B cell (primary cell): ENCODE measurements around the gene PDGFC. TPM values are rescaled to one million over a fixed set of nuclear protein-coding genes. Genes with fewer than 3 reads are reported as not detected.

ENCODE experiments used
- ATAC-seq: fragments of 200-7000 bp; cut with Tn5 transposase; one replicate; pipeline ENCODE4 v1.10.0; 2021; ENCODE audit warnings: low read depth, mild to moderate bottlenecking, moderate number of reproducible peaks, moderate library complexity
- CTCF ChIA-PET: fragments of 350-600 bp; sonication (Branson Sonifier 250); formaldehyde crosslinking; loops from one replicate; lab custom pipeline; 2021; ENCODE audit warnings: antibody characterized with exemption, inconsistent platforms; lab: Charles Lee
- POLR2A ChIA-PET: fragments of 350-600 bp; sonication (Branson Sonifier 250); formaldehyde crosslinking; loops from one replicate; lab custom pipeline; 2021; ENCODE audit warnings: antibody characterized with exemption; lab: Charles Lee
- DNase-seq: peaks from one replicate; pipeline ENCODE4 v3.0.0; 2013
- H2AFZ ChIP-seq: 2 replicates; pipeline ENCODE4 v1.6.1; 2012; ENCODE audit warnings: mild to moderate bottlenecking, low read depth, low read length; ENCODE audit not compliant: insufficient read depth, poor library complexity, severe bottlenecking
- H3K27ac ChIP-seq, 2 donors: 1 replicate in 1 of 2; 2 replicates in 1 of 2; pipeline ENCODE4 v1.5.1; 2012 to 2013; ENCODE audit warnings: low read length in 2 of 2, mild to moderate bottlenecking in 2 of 2, moderate library complexity in 1 of 2
- H3K27me3 ChIP-seq, 4 experiments: fragments of 200-600 bp in 1 of 4; sonication (generic) in 1 of 4; replicated peaks in 1 of 4; 1 replicate in 2 of 4; 2 replicates in 2 of 4; pipeline versions ENCODE4 v1.6.1 to v1.7.0; 2013 to 2016; ENCODE audit warnings: low read length in 3 of 4, mild to moderate bottlenecking in 2 of 4, mixed read lengths in 1 of 4, moderate library complexity in 1 of 4; ENCODE audit not compliant: insufficient read depth in 4 of 4, control insufficient read depth in 3 of 4; ENCODE audit errors: control extremely low read depth in 1 of 4
- H3K36me3 ChIP-seq, 2 experiments: replicated peaks in 1 of 2; 1 replicate in 1 of 2; 2 replicates in 1 of 2; pipeline versions ENCODE4 v1.6.1 to v1.7.1; 2013; ENCODE audit warnings: low read length in 1 of 2; ENCODE audit not compliant: insufficient read depth in 2 of 2, control insufficient read depth in 1 of 2; ENCODE audit errors: control extremely low read depth in 1 of 2, extremely low read depth in 1 of 2
- H3K4me1 ChIP-seq, 2 donors: fragments of 200-600 bp in 1 of 2; sonication (generic) in 1 of 2; 1 replicate in 1 of 2; 2 replicates in 1 of 2; pipeline versions ENCODE4 v1.5.1 to v1.6.1; 2013 to 2017; ENCODE audit warnings: low read length in 2 of 2; ENCODE audit not compliant: control insufficient read depth in 2 of 2, insufficient read depth in 2 of 2
- H3K4me2 ChIP-seq: replicated peaks from 2 replicates; pipeline ENCODE3; 2012; ENCODE audit warnings: mild to moderate bottlenecking, low read depth, low read length; ENCODE audit not compliant: poor library complexity, severe bottlenecking
- H3K4me3 ChIP-seq, 5 experiments: fragments of 200-600 bp in 1 of 5; sonication (generic) in 1 of 5; 1 replicate in 3 of 5; 2 replicates in 2 of 5; pipeline versions ENCODE4 v1.5.1 to v1.7.0; 2011 to 2016; ENCODE audit warnings: low read length in 4 of 5, mild to moderate bottlenecking in 4 of 5, low read depth in 2 of 5, control low read depth in 1 of 5, moderate library complexity in 1 of 5; ENCODE audit not compliant: insufficient read depth in 1 of 5; ENCODE audit errors: control extremely low read depth in 1 of 5, extremely low read depth in 1 of 5
- H3K79me2 ChIP-seq: fragments of 200-600 bp; sonication (generic); one replicate; pipeline ENCODE4 v1.6.0; 2016; ENCODE audit warnings: low read length; ENCODE audit not compliant: control insufficient read depth, insufficient read depth
- H3K9ac ChIP-seq: fragments of 200-600 bp; sonication (generic); 2 replicates; pipeline ENCODE4 v1.6.1; 2017; ENCODE audit warnings: mild to moderate bottlenecking, low read length, moderate library complexity
- H3K9me3 ChIP-seq, 3 donors: one replicate each; pipeline versions ENCODE4 v1.6.1 to v1.7.1; 2013; ENCODE audit warnings: low read length in 2 of 3; ENCODE audit not compliant: control insufficient read depth in 2 of 3, insufficient read depth in 1 of 3; ENCODE audit errors: control extremely low read depth in 1 of 3
- H4K20me1 ChIP-seq: 2 replicates; pipeline ENCODE4 v1.6.0; 2012; ENCODE audit warnings: mild to moderate bottlenecking, low read length; ENCODE audit not compliant: insufficient read depth, control insufficient read depth, poor library complexity, severe bottlenecking
- H3K27ac Mint-ChIP-seq: one replicate; pipeline ENCODE4 v1.8.0; 2021; ENCODE audit warnings: mixed read lengths
- H3K27me3 Mint-ChIP-seq: one replicate; pipeline ENCODE4 v1.8.0; 2021; ENCODE audit warnings: mixed read lengths
- H3K4me1 Mint-ChIP-seq: one replicate; pipeline ENCODE4 v1.8.0; 2021; ENCODE audit warnings: mixed read lengths
- H3K4me3 Mint-ChIP-seq: one replicate; pipeline ENCODE4 v1.8.0; 2021; ENCODE audit warnings: mixed read lengths
- H3K9me3 Mint-ChIP-seq: one replicate; pipeline ENCODE4 v1.8.0; 2022; ENCODE audit warnings: mixed read lengths; ENCODE audit not compliant: insufficient read depth
- EZH2 ChIP-seq: IDR thresholded peaks from 2 replicates; pipeline ENCODE4 v1.6.1; 2012; ENCODE audit warnings: borderline replicate concordance, low read depth, mild to moderate bottlenecking, moderate library complexity, low read length; ENCODE audit not compliant: insufficient read depth, poor library complexity, severe bottlenecking
- WGBS: methylation state at CpG from one replicate; pipeline ENCODE4 v1.1.5; 2013; ENCODE audit warnings: missing lambda C conversion rate; ENCODE audit not compliant: insufficient coverage; 5-methylcytosine and 5-hydroxymethylcytosine counted together
- intact Hi-C: fragments of 100-400 bp; cut with micrococcal nuclease; formaldehyde crosslinking; loops from one replicate; pipeline ENCODE4 v1.10.0; 2022
- polyA plus RNA-seq: library from polyadenylated mRNA; depleted of rRNA; stranded (reverse); fragments of >200 nt; gene quantifications from 2 replicates; pipeline ENCODE4 v1.2.3, GENCODE V29; 2012
- total RNA-seq, 2 donors: library from RNA; stranded (reverse); fragments of 120-200 nt in 1 of 2; gene quantifications; 1 replicate in 1 of 2; 2 replicates in 1 of 2; pipeline versions ENCODE4 v1.2.3 to v1.2.4, GENCODE V29; 2013 to 2022
- TF ChIP-seq, protein P1 (sequence below): fragments of 200-600 bp; IDR thresholded peaks from one replicate; pipeline ENCODE4 v1.8.0; 2022; ENCODE audit warnings: antibody characterized with exemption, mild to moderate bottlenecking

The PDGFC gene
- total and polyA plus RNA-seq, 2 donors (not counting 1 experiment from before 2014, with no cell fraction given): 0.10 TPM; not detected in 1

DNA sequence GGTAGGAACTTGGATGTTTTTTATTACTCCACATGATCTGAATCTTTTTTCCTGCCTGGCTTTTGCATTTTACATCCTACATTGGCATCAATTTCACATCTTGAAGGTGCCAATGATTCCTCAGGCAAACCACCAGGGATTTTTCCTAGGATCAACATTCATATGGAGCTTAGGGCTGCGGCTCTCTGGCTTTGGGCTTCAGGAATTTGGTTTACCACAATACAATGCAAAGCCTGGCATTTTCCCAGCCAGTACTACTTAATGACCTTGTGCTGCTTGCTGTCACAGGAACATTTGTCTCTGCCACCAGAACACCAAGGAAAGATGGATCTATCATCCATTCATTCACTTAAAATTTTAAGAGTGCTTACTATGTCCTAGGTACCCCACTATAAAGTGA is 180.7 kb downstream of the PDGFC start:
- H3K27ac ChIP-seq: no peak overlapping the region
- no peak for ATAC-seq
- ChIA-PET CTCF (no interaction called here), POLR2A (no interaction called here)
- H3K4me1 ChIP-seq: no peaks in the 10 kb centered on the region
- no peak overlapping the region for H3K4me3 ChIP-seq
- DNase-seq: no peak
- no peak overlapping the region for H3K9ac ChIP-seq
- Mint-ChIP-seq H3K4me3 (no peak overlapping the region), H3K27me3 (no peaks in the 10 kb centered on the region), H3K27ac (no peak overlapping the region), H3K9me3 (no peaks in the 10 kb centered on the region), H3K4me1 (no peaks in the 10 kb centered on the region)
- no peaks in the 10 kb centered on the region for H3K9me3 ChIP-seq
- H3K79me2 ChIP-seq: no peaks in the 10 kb centered on the region
- no peak overlapping the region for H2AFZ ChIP-seq
- H3K27me3 ChIP-seq: no peaks in the 10 kb centered on the region
- no peak overlapping the region for H3K4me2 ChIP-seq
- intact Hi-C loops: no loop called here
- H3K36me3 ChIP-seq: no peaks in the 10 kb centered on the region
- 43% methylated on average over 1 of the region's 1 CpG for WGBS
- TF ChIP-seq, protein P1, sequence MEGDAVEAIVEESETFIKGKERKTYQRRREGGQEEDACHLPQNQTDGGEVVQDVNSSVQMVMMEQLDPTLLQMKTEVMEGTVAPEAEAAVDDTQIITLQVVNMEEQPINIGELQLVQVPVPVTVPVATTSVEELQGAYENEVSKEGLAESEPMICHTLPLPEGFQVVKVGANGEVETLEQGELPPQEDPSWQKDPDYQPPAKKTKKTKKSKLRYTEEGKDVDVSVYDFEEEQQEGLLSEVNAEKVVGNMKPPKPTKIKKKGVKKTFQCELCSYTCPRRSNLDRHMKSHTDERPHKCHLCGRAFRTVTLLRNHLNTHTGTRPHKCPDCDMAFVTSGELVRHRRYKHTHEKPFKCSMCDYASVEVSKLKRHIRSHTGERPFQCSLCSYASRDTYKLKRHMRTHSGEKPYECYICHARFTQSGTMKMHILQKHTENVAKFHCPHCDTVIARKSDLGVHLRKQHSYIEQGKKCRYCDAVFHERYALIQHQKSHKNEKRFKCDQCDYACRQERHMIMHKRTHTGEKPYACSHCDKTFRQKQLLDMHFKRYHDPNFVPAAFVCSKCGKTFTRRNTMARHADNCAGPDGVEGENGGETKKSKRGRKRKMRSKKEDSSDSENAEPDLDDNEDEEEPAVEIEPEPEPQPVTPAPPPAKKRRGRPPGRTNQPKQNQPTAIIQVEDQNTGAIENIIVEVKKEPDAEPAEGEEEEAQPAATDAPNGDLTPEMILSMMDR: no peak
- no peak for TF ChIP-seq EZH2
- H4K20me1 ChIP-seq: no peaks in the 10 kb centered on the region

DNA sequence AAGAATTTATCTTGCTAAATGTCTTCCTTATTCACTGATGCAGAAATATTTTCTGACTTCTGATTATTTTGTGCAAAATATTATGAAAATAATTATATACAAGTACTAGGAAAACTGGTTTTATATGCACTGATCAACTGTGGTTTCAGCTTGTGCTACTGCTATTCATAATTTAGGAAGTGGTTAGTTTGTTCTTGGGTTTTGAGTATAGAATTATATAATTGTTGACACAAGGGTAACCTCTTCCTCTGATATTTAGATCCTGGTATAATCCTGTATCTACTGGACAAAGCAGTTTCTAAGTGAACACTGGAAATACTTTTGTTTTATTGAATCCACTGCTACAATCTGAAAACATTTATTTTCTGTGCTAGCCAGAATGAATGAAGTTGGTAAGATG is 182.8 kb downstream of the PDGFC start:
- intact Hi-C loops: no loop called here
- TF ChIP-seq, protein P1: no peak
- TF ChIP-seq EZH2: no peak
- Histone ChIP-seq H3K4me2 (no peak overlapping the region), H3K36me3 (no peaks in the 10 kb centered on the region), H3K9ac (no peak overlapping the region), H3K4me3 (no peak overlapping the region), H3K79me2 (no peaks in the 10 kb centered on the region), H4K20me1 (no peaks in the 10 kb centered on the region), H3K4me1 (no peaks in the 10 kb centered on the region), H2AFZ (no peak overlapping the region), H3K27ac (no peak overlapping the region), H3K27me3 (no peaks in the 10 kb centered on the region), H3K9me3 (no peaks in the 10 kb centered on the region)
- Mint-ChIP-seq H3K4me3 (no peak overlapping the region), H3K27me3 (no peaks in the 10 kb centered on the region), H3K27ac (no peak overlapping the region), H3K9me3 (no peaks in the 10 kb centered on the region), H3K4me1 (no peaks in the 10 kb centered on the region)
- DNase-seq: no peak
- POLR2A ChIA-PET: no interaction called here
- ATAC-seq: no peak
- CTCF ChIA-PET: no interaction called here
